Naive B cell (primary cell): ENCODE results near the gene UBE2Z. TPM values are rescaled to one million over a fixed set of nuclear protein-coding genes. Genes with fewer than 3 reads are reported as not detected.
"Not testable (repeated sequence)": the region's sequence is repeated elsewhere in the genome, so short reads cannot be mapped to it uniquely, and the experiment has no call there.

Experiments
- ATAC-seq, 2 donors: fragments of 150-1000 bp; cut with Tn5 transposase; 2 replicates each; pipeline ENCODE4 v1.10.0; 2021; ENCODE audit warnings: low read depth in 2 of 2, mild to moderate bottlenecking in 2 of 2, moderate library complexity in 2 of 2
- DNase-seq: peaks from one replicate; pipeline ENCODE4 v3.0.0; 2022
- H3K27ac Mint-ChIP-seq, 6 donors: one replicate each; pipeline ENCODE4 v1.8.0; 2020 to 2022; ENCODE audit warnings: mild to moderate bottlenecking in 6 of 6, mixed read lengths in 6 of 6, moderate library complexity in 5 of 6, inconsistent platforms in 2 of 6
- H3K27me3 Mint-ChIP-seq, 3 donors: one replicate each; pipeline ENCODE4 v1.8.0; 2021 to 2022; ENCODE audit warnings: mixed read lengths in 3 of 3, mild to moderate bottlenecking in 1 of 3
- H3K36me3 Mint-ChIP-seq, 2 donors: one replicate each; pipeline ENCODE4 v1.8.0; 2020 to 2022; ENCODE audit warnings: mixed read lengths in 2 of 2, inconsistent platforms in 1 of 2, mild to moderate bottlenecking in 1 of 2
- H3K4me1 Mint-ChIP-seq, 3 donors: one replicate each; pipeline ENCODE4 v1.8.0; 2020 to 2022; ENCODE audit warnings: mixed read lengths in 3 of 3, inconsistent platforms in 1 of 3, mild to moderate bottlenecking in 1 of 3, moderate library complexity in 1 of 3
- H3K4me3 Mint-ChIP-seq, 8 donors: one replicate each; pipeline ENCODE4 v1.8.0; 2020 to 2022; ENCODE audit warnings: mild to moderate bottlenecking in 8 of 8, mixed read lengths in 8 of 8, moderate library complexity in 8 of 8, inconsistent platforms in 2 of 8
- H3K9me3 Mint-ChIP-seq, 7 donors: one replicate each; pipeline ENCODE4 v1.8.0; 2020 to 2022; ENCODE audit warnings: mixed read lengths in 7 of 7, mild to moderate bottlenecking in 5 of 7, inconsistent platforms in 2 of 7, moderate library complexity in 1 of 7
- polyA plus RNA-seq, 6 donors: library from polyadenylated mRNA; unstranded; fragments of 300-500 nt; fragmentation: Illumina TruSeq; gene quantifications; one replicate each; pipeline ENCODE4 v1.2.3, GENCODE V29; 2021; ENCODE audit warnings: low read depth in 6 of 6

Gene UBE2Z
- polyA plus RNA-seq, 6 donors from 2014 or later, result 75.2 to 89.3 (median 76.9) TPM

- H3K4me1 Mint-ChIP-seq, result peaks cover 8 to 28% (median 12%) of the 10 kb centered on the region in 3 donors
- H3K4me3 Mint-ChIP-seq, result peak overlapping the region; percentile 93 to 98 (median 96)
- not testable (repeated sequence) for H3K36me3 Mint-ChIP-seq, H3K27me3 Mint-ChIP-seq, H3K9me3 Mint-ChIP-seq, DNase-seq
- ATAC-seq, result peak in 1 of 2 donors; percentile 1
- H3K27ac Mint-ChIP-seq, result peak overlapping the region; percentile 27 to 98 (median 96)
Measured at GRCh38 chr17:48945261-48945651, 37.0 kb downstream of the UBE2Z start.

DNA sequence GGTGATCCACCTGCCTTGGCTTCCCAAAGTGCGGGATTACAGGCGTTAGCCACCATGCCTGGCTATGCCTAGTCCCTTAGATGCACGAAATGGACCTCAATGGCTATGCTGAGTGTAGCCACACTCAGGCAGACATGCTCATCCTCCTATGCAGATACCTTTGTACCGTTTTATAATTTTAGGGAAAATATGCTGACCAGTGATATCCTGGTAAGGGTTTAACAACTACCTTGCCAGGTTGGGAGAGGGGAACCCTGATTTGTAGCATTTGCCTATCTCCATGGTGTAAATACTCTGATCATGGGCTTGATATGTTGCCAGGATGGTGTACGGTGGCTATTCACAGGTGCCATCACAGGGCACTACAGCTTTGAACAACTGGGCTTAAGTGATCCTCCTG is 43.4 kb downstream of the UBE2Z start:
- ATAC-seq, result no peak

GRCh38 chr17:48952904-48953303 is 44.7 kb downstream of the UBE2Z start:
- Mint-ChIP-seq H3K4me3 (peak overlapping the region; percentile 17 to 88 (median 55)), H3K36me3 (peaks cover 0 to 3% of the 10 kb centered on the region in 2 donors), H3K27me3 (peaks cover 0 to 6% (median 4%) of the 10 kb centered on the region in 3 donors), H3K4me1 (peaks cover 5 to 21% (median 16%) of the 10 kb centered on the region in 3 donors), H3K9me3 (peaks cover 0 to 2% (median 0%) of the 10 kb centered on the region in 7 donors), H3K27ac (peak overlapping the region in 5 of 6 donors; percentile 80 to 97 (median 84))
- peak; percentile 61 for DNase-seq
- peak; percentile 96 to 97 for ATAC-seq

More for the DNA sequence above, 43.4 kb downstream of the UBE2Z start:
- Mint-ChIP-seq H3K4me3 (no peak overlapping the region), H3K4me1 (peaks cover 5 to 21% (median 16%) of the 10 kb centered on the region in 3 donors), H3K27me3 (peaks cover 0 to 9% (median 7%) of the 10 kb centered on the region in 3 donors), H3K36me3 (peaks cover 0 to 8% of the 10 kb centered on the region in 2 donors), H3K9me3 (peaks cover 0 to 5% (median 0%) of the 10 kb centered on the region in 7 donors), H3K27ac (peak overlapping the region in 3 of 6 donors; percentile 8 to 67 (median 47))
- DNase-seq, result no peak

GRCh38 chr17:48954300-48954755 is 46.1 kb downstream of the UBE2Z start:
- ATAC-seq, result no peak
- peaks cover 3 to 13% (median 5%) of the 10 kb centered on the region in 3 donors for H3K27me3 Mint-ChIP-seq

DNA sequence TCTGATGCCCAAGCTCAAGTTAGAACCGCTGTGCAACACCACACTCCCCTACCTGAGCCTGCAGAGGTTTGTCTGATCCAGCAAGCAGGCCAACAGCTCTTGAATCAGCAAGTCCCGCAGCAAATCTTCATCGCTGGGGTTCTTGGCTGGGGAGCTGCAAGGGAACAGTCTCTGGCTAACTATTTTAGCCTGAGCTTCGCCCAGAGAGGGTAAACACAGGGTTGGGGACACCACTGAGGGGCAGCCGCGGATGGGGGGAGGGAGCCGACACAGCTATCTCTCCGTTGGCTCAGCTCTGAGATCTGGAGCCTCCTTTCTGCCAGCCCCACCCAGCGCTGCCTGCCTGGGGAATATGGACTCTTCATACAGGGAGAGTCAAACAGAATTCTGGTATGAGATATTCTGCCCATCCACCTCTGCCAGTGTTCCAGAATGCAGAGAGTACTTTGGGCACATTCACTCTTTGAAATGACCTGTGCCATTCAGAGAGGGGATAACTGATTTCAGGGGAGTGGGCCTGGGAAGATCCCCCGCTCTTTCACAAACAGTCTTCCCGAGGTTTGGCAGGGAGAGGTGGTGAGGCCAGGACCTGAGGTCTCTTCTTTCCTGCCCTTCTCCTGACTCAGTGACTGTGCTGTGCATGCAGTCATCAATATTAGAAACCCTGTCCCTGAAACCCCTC is 52.8 kb downstream of the UBE2Z start:
- ATAC-seq (no peak), DNase-seq (no peak)
- H3K27ac Mint-ChIP-seq, result peak overlapping the region in 1 of 6 donors; percentile 63
- no peak overlapping the region for H3K4me3 Mint-ChIP-seq
- no peaks in the 10 kb centered on the region for H3K9me3 Mint-ChIP-seq
- peaks cover 0 to 2% (median 0%) of the 10 kb centered on the region in 3 donors for H3K4me1 Mint-ChIP-seq
- H3K27me3 Mint-ChIP-seq, result peaks cover 27 to 54% (median 44%) of the 10 kb centered on the region in 3 donors
- no peaks in the 10 kb centered on the region for H3K36me3 Mint-ChIP-seq

More at GRCh38 chr17:48954300-48954755, 46.1 kb downstream of the UBE2Z start:
- no peaks in the 10 kb centered on the region for H3K9me3 Mint-ChIP-seq
- H3K4me1 Mint-ChIP-seq, result peaks cover 5 to 21% (median 16%) of the 10 kb centered on the region in 3 donors
- no peaks in the 10 kb centered on the region for H3K36me3 Mint-ChIP-seq
- peak overlapping the region in 3 of 6 donors; percentile 56 to 76 (median 70) for H3K27ac Mint-ChIP-seq
- H3K4me3 Mint-ChIP-seq, result peak overlapping the region in 2 of 8 donors; percentile 45 to 71
- no peak for DNase-seq

DNA sequence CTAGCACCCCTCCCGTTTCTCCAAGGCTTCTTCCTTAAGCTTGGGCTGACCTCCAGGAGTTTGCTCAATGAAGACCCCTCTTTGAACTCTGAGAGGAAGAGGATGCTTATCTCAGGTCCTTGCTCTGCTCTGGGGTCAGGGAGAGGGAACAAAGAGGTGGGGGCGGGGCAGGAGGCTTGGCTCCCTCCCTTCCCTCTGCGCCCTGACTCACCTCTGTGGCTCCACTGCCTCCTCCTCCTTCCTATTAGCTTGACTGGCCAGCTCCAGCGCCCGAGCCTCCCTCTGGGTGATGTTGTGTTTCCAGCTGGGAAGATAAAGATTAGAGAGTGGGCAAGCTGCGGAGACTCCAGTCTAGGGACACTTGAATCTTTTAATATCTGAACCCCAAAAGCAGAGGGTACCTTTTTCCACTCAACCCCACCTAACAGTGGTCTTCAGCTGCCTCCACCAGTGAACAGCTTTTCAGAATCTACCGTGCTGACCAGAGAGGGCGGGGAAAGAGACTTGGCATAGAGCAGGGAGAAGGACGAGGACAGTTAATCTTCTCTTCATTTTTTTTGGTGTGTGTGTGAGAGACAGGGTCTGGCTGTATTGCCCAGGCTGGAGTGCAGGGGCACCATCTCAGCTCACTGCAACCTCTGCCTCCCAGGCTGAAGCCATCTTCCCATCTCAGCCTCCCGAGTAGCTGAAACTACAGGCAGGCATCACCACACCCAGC is 53.5 kb downstream of the UBE2Z start:
- Mint-ChIP-seq H3K27me3 (peaks cover 30 to 55% (median 46%) of the 10 kb centered on the region in 3 donors), H3K4me3 (no peak overlapping the region), H3K9me3 (no peaks in the 10 kb centered on the region), H3K4me1 (peaks cover 0 to 2% (median 0%) of the 10 kb centered on the region in 3 donors), H3K36me3 (no peaks in the 10 kb centered on the region), H3K27ac (no peak overlapping the region)
- ATAC-seq (no peak), DNase-seq (no peak)

GRCh38 chr17:48970224-48970623 is 62.0 kb downstream of the UBE2Z start:
- no peak for ATAC-seq
- H3K36me3 Mint-ChIP-seq, result no peaks in the 10 kb centered on the region
- no peak overlapping the region for H3K4me3 Mint-ChIP-seq
- peaks cover 40 to 75% (median 75%) of the 10 kb centered on the region in 3 donors for H3K27me3 Mint-ChIP-seq
- DNase-seq, result no peak
- H3K4me1 Mint-ChIP-seq, result no peaks in the 10 kb centered on the region
- no peak overlapping the region for H3K27ac Mint-ChIP-seq
- peaks cover 0 to 1% (median 0%) of the 10 kb centered on the region in 7 donors for H3K9me3 Mint-ChIP-seq

- Mint-ChIP-seq H3K4me3 (no peak overlapping the region), H3K4me1 (no peaks in the 10 kb centered on the region), H3K27ac (peak overlapping the region in 1 of 6 donors; percentile 20), H3K27me3 (peaks cover 37 to 71% (median 68%) of the 10 kb centered on the region in 3 donors), H3K9me3 (peaks cover 0 to 1% (median 0%) of the 10 kb centered on the region in 7 donors), H3K36me3 (no peaks in the 10 kb centered on the region)
- DNase-seq (no peak), ATAC-seq (no peak)
Measured at GRCh38 chr17:48970865-48971687, 62.9 kb downstream of the UBE2Z start.

- ATAC-seq (no peak), DNase-seq (no peak)
- Mint-ChIP-seq H3K36me3 (no peaks in the 10 kb centered on the region), H3K4me1 (no peaks in the 10 kb centered on the region), H3K9me3 (no peaks in the 10 kb centered on the region), H3K4me3 (no peak overlapping the region), H3K27ac (no peak overlapping the region), H3K27me3 (peaks cover 34 to 70% (median 58%) of the 10 kb centered on the region in 3 donors)
Measured at GRCh38 chr17:48972749-48973097, 64.5 kb downstream of the UBE2Z start.

- no peak overlapping the region for H3K4me3 Mint-ChIP-seq
- DNase-seq (no peak), ATAC-seq (no peak)
- peaks cover 25 to 66% (median 51%) of the 10 kb centered on the region in 3 donors for H3K27me3 Mint-ChIP-seq
- H3K4me1 Mint-ChIP-seq, result no peaks in the 10 kb centered on the region
- H3K36me3 Mint-ChIP-seq, result no peaks in the 10 kb centered on the region
- H3K27ac Mint-ChIP-seq, result no peak overlapping the region
- no peaks in the 10 kb centered on the region for H3K9me3 Mint-ChIP-seq
Measured at GRCh38 chr17:48973806-48974205, 65.6 kb downstream of the UBE2Z start.
